BE2C (cell line): ENCODE data around the gene CEP170B.

Experiments
- DNase-seq: peaks from one replicate; pipeline ENCODE4 v3.0.0-alpha.2; 2020
- H3K27me3 ChIP-seq: fragments of 250-450 bp; sonication (Bioruptor Pico); 2 replicates; pipeline ENCODE4 v1.5.1; 2020; ENCODE audit warnings: mild to moderate bottlenecking
- H3K36me3 ChIP-seq: fragments of 250-450 bp; sonication (Bioruptor Pico); 2 replicates; pipeline ENCODE4 v1.5.1; 2020; ENCODE audit warnings: mild to moderate bottlenecking
- H3K4me1 ChIP-seq: fragments of 250-450 bp; sonication (Bioruptor Pico); 2 replicates; pipeline ENCODE4 v1.5.1; 2020
- H3K4me3 ChIP-seq: 2 replicates; pipeline ENCODE4 v1.5.1; 2011; ENCODE audit warnings: low read depth, low read length
- H3K9me3 ChIP-seq: fragments of 250-450 bp; sonication (Bioruptor Pico); 2 replicates; pipeline ENCODE4 v1.5.1; 2020
- CTCF ChIP-seq: IDR thresholded peaks from 2 replicates; pipeline ENCODE4 v1.5.1; 2012; ENCODE audit warnings: mild to moderate bottlenecking, low read depth, low read length

The CEP170B gene

GRCh38 chr14:104843442-104844305 is 21.4 kb upstream of the CEP170B start:
- H3K27me3 ChIP-seq: peaks cover 69% of the 10 kb centered on the region
- no peak for TF ChIP-seq CTCF
- no peaks in the 10 kb centered on the region for H3K4me1 ChIP-seq
- peak; percentile 22 for DNase-seq
- H3K9me3 ChIP-seq: no peaks in the 10 kb centered on the region
- no peak overlapping the region for H3K4me3 ChIP-seq
- H3K36me3 ChIP-seq: no peaks in the 10 kb centered on the region

DNA sequence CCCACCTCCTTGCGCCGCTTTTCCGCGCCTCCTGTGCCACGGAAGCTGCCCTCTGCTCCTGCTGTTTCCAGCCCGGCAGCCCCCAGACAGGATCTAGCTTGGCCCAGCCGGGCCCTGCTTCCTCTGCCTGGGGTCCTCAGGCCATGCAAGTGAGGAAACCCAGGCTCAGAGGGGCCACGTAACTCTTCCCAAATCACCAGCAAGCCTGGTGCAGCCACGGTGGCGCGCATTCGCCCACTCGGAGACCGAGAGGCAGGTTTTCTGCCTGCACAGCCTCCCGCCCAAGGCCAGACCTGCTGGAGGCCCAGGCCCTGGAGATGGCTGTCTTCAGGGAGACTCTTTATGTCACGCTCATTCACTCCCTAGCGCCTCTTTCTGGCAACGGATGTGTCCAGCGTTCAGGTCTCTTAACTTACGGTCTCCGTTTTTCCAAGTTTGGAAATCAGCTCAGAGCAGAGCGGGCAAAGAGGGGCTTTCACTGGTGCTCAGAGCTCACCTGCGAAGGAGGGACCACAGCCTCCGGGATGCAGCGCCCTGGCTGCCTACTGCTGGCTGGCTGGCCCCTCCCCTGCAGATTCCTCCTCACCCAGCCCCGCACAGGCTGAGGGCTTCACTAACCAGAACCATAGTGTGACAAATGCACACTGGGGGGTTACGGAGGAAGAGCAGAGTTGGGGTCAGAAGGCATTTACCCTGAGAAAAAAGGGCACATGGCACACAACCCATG is 20.6 kb upstream of the CEP170B start:
- H3K4me1 ChIP-seq: no peaks in the 10 kb centered on the region
- no peak overlapping the region for H3K4me3 ChIP-seq
- H3K27me3 ChIP-seq: peaks cover 68% of the 10 kb centered on the region
- TF ChIP-seq CTCF: no peak
- H3K36me3 ChIP-seq: no peaks in the 10 kb centered on the region
- no peaks in the 10 kb centered on the region for H3K9me3 ChIP-seq
- peak; percentile 12 for DNase-seq

DNA sequence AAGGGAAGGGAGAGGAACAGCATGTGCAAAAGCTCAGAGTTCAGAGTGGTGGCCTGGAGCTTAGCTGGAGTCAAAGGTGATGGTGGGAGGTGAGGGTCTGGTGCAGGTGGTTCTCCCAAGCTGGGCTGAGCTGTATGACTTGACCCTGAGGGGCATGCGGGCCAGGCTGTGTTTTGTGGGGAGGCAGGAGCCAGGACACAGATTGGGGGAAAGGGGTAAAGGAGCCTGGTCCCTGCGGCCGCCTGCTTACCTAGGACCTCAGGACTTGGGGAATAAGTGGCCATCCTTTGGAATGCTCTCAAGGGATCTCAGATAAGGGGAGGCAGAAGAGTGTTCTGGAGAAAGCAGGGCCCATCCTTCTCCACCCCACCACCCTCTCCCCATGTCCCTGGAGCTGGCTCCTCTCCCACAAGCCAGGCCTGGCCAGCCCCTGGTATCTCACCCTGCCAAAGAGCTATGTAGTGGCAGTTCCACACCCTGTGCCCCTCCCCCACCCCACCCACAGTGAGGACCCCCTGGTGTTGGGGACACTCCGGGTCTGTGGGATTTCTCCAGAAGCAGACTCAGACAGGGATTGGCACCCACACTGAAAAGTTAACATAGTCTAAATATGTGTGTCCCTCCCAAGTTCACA is 19.9 kb upstream of the CEP170B start:
- TF ChIP-seq CTCF: no peak
- no peaks in the 10 kb centered on the region for H3K9me3 ChIP-seq
- no peak overlapping the region for H3K4me3 ChIP-seq
- no peaks in the 10 kb centered on the region for H3K4me1 ChIP-seq
- no peaks in the 10 kb centered on the region for H3K36me3 ChIP-seq
- H3K27me3 ChIP-seq: peaks cover 61% of the 10 kb centered on the region
- DNase-seq: no peak

DNA sequence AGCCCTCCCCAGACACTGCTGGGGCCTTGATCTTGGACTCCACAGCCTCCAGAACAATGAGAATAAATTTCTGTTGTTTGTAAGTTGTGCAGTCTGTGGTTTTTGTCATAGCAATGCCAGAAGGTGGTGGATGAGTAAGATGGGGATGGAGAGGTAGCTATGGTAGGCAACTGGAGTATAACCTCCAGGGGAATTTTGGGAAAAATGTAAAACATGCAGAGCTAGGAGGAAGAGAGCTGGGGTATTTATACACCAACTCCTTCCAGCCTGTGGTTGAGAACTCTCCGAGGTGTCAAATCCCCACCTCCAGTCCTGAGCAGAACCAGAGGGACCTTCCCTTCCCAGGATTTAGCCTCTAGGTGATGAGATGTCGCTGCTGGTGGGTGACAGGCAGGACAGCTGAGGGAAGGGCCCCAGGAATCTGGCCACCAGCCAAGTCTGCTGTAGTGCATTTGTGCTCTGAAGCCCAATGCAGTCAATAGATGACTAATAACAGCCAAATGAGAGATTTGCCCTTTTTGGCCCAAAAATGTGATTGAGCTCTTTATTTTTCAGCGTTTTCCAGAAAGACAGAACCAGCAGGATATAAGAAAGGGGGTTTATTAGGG is 19.1 kb upstream of the CEP170B start:
- Histone ChIP-seq H3K4me1 (no peaks in the 10 kb centered on the region), H3K4me3 (no peak overlapping the region), H3K9me3 (no peaks in the 10 kb centered on the region), H3K27me3 (peaks cover 58% of the 10 kb centered on the region), H3K36me3 (no peaks in the 10 kb centered on the region)
- no peak for DNase-seq
- no peak for TF ChIP-seq CTCF

GRCh38 chr14:104852280-104852663 is 12.8 kb upstream of the CEP170B start:
- Histone ChIP-seq H3K4me1 (no peaks in the 10 kb centered on the region), H3K27me3 (peaks cover 25% of the 10 kb centered on the region), H3K4me3 (no peak overlapping the region), H3K36me3 (no peaks in the 10 kb centered on the region), H3K9me3 (no peaks in the 10 kb centered on the region)
- no peak for DNase-seq
- TF ChIP-seq CTCF: no peak
